Measurements from ENCODE around the gene SLC25A25.

Gene SLC25A25

GRCh38 chr9:128145536-128145935 lies 77.5 kb downstream of the SLC25A25 start:
- DNase-seq (ENCODE audit: low spot score): no peak

DNA sequence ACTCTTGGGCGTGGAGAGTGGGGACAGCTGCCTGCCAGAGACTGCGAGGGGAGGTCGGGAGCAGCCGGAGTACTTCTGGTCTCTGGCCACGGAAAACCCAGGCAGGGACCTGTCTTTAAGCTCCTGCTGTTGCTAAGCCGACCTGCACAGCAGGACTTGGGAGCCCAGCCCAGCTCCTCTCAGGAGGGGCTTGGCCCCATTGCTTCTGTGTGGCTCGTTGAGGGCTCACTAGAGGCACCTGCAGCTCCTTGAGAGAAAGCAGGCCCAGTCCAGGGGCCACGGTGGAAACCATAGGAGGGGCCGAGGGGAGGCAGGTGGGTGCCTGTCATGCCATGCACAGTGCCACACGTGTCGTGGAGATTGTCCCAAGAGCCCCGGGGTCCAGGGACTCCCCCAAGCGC lies 77.9 kb downstream of the SLC25A25 start:
- no peak for DNase-seq (ENCODE audit: low spot score)

DNA sequence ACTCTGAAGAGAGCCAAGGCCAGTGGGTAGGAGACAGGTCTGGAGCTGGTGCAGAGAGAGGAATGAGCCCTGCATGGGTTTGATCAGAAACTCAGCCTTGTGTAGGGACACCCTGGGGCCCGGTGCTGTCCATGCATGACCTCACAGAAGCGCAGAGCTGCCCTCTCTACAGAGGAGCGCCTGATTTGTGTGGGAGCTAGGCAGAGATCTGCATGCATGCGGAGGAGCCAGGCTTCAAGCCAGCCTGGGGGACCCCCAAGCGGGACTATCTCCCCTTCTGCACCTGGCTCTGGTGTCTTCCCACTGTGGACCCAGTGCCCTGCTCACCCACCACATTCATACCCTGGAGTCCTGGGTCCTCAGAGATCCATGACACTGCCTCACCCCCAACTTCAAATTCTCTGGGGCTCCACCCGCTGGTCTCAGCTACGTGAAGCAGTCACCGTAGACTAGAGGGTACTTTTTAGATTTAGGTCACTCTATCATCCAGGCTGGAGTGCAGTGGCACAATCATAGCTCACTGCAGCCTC lies 78.6 kb downstream of the SLC25A25 start:
- DNase-seq (ENCODE audit: low spot score): no peak

DNA sequence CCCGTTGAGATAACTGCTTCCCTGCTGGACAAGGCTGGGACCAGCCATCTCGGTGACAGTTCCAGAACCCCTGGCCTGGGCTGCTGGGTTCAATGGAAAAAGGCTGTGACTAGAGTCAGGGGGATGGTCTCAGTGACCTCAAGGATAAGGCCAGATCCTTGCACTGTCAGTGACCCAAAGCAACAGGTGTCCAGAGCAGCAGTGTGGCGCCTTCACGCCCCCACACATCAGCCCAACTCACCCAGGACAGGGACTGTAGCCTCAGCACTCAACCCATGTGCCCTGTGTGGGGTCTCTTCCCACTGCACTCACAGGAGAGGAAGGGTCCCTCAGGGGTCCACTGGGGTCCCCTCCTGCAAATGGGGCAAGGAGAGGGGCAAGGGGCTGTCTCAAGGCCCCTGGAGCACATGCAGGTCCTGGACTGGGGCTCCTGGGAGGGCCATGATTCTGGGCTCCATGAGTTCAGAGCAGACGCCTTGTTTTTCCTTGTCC lies 80.5 kb downstream of the SLC25A25 start:
- no peak for DNase-seq (ENCODE audit: low spot score)

- no peak for DNase-seq (ENCODE audit: low spot score)
These were observed 81.1 kb downstream of the SLC25A25 start, which contains the start of gene LCN2 for GRCh38 chr9:128149001-128149701. TSS of gene LCN2 (plus strand) at chr9:128149453. CDS start at chr9:128149526, 73 bp downstream.

GRCh38 chr9:128149951-128150593 lies 82.0 kb downstream of the SLC25A25 start:
- DNase-seq (ENCODE audit: low spot score): no peak

GRCh38 chr9:128150594-128151308 lies 82.7 kb downstream of the SLC25A25 start:
- DNase-seq (ENCODE audit: low spot score): peak; percentile 76

DNA sequence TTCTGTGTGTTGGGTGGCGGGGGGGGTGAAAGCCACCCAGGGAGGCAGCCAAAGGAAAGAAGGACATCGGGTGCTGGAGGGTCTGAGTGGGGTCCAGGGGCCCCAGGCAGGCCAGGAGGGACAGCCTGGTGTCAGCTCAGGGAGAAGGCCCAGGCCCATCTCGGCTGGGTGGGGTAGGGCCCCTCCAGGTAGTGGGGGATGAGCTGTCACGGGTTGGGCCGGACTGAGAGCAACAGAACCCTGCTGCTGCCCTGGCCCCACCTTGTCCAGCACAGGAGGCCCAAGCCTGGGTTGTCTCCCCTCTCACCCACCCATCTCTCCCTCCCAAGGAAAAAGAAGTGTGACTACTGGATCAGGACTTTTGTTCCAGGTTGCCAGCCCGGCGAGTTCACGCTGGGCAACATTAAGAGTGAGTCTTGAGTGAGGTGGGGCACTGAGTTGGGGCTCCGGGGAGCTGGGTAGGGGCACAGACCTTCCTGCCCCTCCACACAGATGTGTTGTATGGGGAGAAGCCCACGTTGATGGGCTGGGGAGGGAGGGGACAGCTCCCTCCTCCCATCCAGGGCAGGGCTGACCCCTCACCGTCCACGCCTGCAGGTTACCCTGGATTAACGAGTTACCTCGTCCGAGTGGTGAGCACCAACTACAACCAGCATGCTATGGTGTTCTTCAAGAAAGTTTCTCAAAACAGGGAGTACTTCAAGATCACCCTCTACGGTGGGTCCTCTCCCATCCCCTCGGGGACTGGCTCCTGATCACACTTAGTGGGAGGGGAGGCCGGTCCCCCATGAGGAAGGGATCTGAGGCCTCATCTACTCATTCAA lies 83.5 kb downstream of the SLC25A25 start:
- DNase-seq (ENCODE audit: low spot score): no peak

- no peak for DNase-seq (ENCODE audit: low spot score)
These were observed 84.4 kb downstream of the SLC25A25 start for GRCh38 chr9:128152133-128153059.

GRCh38 chr9:128153060-128153946 lies 85.3 kb downstream of the SLC25A25 start:
- DNase-seq (ENCODE audit: low spot score): no peak

DNA sequence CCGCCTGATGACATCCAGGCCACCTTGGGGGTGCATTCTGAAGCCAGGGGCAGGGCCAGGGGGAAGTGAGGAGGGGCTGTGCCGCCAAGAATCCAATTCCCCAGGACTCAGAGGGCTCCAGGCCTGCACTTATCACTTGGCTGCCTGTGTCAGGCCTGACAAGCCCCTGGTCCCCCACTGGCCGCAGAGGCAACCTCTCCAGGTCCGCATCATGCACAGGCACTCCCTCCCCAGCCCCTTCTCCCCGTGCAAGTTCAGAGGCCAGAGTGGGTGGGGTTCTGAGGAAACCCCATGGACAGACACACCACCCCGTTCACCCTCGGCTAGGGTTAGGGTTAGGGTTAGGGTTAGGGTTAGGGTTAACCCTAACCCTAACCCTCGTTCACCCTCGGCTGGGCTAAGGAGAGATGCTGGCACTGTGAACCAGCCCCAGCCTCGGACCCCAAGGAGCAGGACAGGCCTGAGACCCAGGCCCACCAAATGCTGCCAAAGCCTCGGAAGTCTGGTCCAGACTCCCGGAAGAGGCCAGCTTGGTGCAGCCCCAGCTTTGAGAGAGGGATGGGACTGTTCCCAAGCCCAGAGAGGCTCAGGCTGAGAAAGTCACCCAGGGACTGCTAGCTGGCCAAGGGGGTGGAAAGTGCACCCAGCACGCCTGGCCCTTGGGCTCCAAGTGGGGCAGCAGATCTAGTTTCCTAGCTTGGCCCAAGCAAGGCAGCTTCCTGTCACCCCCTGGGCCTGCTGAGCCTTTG lies 86.1 kb downstream of the SLC25A25 start:
- DNase-seq (ENCODE audit: low spot score): no peak

DNA sequence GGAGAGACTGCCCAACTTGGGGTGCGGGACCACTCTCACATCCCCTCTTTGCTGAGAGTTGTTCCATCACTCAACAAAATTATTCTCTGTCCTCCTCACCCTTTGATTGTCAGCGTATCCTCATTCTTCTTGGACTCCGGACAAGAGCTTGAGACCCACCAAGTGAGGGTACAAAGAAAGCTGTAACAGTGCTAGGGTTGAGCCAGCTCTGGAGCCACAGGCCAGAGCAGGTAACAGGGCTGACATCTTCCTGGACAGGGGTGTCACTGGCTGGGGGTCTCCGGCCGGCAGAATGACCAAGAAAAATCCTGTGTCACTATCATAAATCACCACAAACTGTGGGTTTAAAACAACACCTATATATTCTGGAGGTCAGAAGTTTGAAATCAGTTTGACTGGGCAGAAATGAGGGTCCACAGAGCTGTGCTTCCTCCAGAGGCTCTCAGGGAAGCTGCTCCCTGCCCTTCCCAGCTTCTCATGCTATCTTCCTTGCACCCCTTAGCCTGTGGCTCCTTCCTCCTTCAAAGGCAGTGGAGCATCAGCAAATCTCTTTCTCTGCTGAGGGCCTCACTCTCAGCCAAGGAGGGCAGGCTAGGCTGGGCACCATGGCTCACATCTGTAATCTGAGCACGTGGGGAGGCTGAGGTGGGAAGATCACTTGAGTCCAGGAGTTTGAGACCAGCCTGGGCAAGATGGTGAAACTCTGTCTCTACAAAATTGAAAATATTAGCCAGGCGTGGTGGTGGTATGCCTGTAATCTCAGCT lies 87.9 kb downstream of the SLC25A25 start:
- no peak for DNase-seq (ENCODE audit: low spot score)

All from HuH-7 (cell line).